Activated T-cell treated with anti-CD3 and anti-CD28 coated beads for 24 hours (primary cell): ENCODE measurements around the gene KYAT1.
"Not testable (repeated sequence)": the region's sequence is repeated elsewhere in the genome, so short reads cannot be mapped to it uniquely, and the experiment has no call there.

Source experiments
- DNase-seq: peaks from one replicate; pipeline ENCODE4 v3.0.0-alpha.2; 2020; ENCODE audit warnings: low read depth

Gene KYAT1

DNA sequence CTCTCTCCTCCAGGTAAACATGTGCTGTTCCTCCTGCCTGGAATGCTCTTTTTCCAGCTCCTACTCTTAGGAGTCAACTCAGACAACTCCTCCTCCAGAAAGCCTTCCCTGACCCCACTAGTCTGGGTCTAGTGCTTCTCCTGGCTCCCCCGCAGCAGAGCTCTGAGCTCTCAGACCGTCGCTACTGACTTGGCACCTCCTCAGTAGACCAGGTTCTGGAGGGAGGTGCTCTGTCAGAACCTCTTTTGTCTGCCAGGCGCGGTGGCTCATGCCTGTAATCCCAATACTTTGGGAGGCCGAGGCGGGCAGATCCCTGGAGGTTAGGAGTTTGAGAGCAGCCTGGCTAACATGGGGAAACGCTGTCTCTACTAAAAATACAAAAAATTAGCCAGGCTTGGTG is 3.6 kb upstream of the KYAT1 start:
- no peak for DNase-seq

DNA sequence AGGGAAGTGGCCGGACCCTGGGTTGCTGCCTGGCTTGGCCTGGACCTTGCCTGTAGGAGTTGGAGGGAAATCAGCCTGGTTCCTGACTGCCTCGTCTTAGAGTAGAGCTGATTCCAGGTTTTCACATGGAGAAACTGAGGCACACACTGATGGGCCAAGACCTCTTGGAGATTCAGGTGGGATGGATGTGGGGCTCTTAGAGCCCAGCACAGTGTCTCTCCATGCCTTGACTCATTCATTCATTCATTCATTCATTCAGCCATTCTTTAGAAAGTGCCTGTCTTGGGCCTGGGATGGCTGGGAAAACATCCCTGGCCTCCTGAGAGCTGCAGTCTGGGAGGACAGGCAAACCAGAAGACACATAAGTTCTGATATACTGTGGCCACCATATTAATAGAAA is 2.4 kb upstream of the KYAT1 start:
- DNase-seq, result no peak

DNA sequence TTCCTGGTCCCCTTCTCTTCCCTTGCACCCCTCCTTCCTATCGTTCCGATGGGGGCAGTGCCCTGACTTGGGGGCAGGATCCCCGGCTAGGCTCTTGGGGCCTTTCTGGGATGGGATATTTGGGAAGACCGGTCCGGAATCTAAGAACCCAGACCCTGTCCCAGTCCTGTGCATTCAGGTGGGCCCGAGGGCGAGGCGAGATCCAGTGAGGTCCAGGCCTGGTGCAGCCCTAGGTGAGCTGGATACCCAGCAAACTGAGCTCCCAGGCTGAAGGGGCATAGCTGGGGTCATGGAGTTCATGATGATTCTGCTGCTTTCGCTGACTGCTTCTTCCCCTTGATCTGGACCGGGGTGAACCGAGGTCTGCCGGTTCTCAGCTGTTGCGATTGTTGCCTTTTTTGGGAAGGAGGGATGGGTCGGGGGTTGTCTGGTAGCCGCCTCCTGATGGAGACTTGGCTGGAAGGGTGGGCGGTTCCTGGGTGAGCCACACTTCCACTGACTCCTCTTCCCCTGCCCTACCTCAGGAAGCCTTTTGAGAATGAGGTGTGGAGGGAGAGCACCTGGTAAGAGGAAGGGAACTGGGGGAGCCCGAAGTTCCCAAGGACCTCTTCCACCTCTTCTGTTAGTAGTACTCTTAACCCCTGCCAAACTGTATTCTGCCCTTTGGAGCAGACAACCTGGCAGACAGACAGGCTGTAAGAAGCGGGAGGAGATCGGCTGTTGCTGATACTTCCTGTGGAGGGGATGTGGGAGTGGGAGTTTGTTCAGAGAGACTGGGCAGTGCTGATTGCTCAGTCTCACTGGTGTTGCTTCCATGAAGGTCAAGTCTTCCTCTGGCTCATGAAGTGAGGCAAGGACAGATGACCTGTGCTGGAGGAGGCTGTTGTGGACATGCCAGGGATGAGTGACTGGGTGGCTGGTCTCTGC is 1.2 kb upstream of the KYAT1 start:
- DNase-seq, result no peak

DNA sequence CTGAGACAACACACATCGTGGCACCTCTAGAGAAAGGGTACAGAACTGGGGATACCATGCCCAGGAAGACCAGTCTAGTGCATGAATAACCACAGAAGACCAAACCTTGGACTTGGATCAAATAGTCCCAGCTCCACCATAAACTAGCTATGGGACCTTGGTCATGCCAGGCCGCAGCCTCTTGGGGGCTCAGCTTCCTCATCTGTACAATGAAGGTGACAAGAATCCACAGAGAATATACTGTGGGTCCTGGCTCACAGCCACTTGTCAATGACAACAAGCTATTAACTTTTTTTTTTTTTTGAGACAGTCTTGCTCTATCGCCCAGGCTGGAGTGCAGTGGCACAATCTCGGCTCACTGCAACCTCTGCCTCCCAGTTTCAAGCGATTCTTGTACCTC is 3.9 kb downstream of the KYAT1 start:
- DNase-seq, result no peak

DNA sequence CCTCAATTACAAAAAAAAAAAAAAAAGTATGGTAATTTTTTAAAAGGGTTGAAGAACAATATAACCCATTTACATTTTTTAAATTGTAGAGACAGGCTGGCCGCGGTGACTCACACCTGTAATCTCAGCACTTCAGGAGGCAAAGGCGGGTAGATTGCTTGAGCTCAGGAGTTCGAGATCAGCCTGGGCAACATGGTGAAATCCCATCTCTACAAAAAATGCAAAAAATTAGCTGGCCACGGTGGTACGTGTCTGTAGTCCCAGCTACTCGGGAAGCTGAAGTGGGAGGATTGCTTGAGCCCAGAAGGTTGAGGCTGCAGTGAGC is 10.8 kb downstream of the KYAT1 start:
- DNase-seq, result not testable (repeated sequence)

DNA sequence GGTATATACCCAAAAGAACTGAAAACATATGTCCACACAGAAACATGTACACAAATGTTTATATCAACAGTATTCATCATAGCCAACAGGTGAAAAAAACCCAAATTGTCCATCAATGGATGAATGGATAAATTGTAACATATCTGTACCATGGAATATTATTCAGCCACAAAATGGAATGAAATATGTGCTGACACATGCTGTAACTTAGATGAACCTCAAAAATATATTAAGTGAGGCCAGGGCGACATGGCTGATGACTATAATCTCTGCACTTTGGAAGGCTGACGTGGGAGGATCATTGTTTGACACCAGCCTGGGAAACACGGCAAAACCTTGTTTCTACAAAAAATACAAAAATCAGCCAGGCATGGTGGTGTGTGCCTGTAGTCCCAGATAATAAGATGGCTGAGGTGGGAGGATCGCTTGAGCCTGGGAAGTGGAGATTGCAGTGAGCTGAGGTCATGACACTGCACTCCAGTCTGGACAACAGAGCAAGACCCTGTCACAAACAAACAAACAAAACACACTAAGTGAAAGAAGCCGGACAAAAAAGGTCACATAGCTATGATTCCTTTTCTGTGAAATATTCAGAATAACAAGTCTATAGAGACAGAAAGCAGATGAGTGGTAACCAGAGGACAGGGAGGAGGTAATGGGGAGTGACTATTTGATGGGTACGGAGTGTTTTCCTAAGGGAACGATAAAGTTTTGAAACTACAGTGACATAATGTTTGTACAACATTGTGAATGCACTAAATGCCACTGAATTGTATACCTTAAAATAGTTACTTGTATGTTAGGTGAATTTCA is 11.4 kb downstream of the KYAT1 start:
- DNase-seq, result no peak

DNA sequence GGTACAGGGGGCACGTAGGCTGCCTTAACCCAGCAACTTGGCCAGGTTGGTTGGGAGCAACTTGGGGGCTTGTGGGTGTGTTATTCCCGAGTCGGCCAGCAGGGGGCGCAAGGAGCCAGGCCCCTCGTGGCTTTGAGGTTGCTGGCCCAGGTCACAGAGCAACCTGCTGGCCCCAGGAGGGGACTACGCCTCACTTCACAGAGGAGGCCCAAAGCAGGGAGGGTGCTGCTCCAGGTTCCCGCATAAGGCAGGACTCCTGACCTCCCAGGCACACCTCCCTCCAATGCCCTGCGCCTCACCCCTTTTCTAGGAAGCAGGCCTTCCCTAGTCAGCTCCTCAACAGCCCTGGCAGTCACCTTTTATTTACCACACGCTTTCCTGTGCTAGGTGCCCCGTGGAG is 18.1 kb downstream of the KYAT1 start:
- DNase-seq, result peak; percentile 75

DNA sequence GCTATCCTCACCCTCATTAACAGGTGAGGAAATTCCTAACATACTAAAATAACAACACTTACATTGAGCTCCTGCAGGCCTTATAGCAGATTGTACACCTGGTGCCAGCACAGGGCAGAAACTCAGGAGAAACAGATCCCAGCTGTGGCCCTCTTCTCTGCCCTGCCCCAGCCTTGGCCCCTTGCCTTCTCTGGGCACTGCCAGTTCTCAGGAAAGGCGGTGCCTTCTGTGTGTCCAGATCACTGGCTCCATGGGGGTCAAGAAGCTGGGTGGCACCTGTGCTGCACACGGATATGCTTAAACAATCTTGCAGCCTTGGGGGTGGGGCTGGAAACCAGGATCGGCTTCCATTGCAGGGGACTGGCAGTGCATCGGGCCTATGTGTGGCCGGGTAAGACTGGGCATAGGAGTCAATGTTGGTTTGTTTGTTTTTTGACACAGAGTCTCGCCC is 19.3 kb downstream of the KYAT1 start:
- no peak for DNase-seq

DNA sequence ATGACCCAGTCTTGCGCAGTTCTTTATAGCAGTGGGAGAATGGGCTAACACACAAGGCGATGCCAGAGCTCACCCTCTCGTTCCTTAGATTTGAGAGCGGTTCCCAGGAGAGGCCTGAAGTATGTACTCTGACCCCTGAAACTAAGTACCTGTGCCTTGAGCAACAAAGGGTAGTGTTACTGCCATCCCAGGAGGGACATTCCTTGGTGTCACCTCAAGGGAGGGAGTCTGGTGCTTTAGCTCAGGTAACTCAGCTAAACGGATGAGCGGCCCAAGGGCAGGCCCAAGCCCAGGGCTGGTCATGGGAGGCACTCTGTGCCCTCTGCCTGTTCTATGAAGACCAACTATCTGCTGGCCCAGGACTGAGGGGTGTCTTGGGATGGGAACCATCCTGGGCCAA is 20.2 kb downstream of the KYAT1 start:
- DNase-seq, result no peak

DNA sequence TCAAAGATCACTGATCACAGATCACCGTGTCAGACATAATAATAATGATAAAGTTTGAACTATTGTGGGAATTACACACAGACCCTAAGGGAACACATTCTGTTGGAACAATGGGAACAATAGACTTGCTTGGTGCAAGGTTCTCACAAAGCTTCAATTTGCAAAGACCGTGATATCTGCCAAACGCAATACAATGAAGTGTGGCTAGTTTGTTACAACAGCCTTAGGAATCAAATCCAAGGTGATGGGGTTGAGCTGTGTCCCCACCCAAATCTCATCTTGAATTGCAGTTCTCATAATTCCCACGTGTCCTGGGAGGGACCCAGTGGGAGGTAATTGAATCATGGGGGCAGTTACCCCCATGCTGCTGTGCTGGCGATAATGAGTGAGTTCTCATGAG is 20.8 kb downstream of the KYAT1 start:
- DNase-seq, result no peak

DNA sequence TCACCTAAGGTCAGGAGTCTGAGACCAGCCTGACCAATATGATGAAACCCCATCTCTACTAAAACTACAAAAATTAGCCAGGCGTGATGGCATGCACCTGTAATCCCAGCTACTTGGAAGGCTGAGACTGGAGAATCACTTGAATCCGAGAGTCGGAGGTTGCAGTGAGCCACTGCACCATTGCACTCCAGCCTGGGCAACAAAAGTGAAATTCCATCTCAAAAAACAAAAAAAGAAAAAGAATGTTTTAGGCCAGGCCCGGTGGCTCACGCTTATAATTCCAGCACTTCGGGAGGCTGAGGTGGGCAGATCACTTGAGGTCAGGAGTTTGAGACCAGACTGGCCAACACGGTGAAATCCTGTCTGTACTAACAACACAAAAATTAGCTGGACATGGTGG is 23.3 kb downstream of the KYAT1 start:
- DNase-seq, result not testable (repeated sequence)

DNA sequence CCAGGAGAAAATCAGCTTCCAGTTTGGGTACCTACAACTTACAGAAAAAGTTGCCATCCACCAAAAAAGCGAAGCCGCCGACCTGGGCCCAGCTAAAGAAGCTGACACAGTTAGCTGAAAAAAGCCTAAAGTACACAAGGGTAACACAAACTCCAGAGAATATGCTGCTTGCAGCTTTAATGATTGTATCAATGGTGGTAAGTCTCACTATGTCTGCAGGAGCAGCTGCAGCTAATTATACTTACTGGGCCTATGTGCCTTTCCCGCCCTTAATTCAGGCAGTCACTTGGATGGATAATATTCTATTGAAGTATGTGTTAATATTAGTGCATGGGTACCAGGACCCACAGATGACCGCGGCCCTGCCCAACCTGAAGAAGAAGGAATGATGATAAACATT is 27.3 kb downstream of the KYAT1 start:
- DNase-seq, result not testable (repeated sequence)

DNA sequence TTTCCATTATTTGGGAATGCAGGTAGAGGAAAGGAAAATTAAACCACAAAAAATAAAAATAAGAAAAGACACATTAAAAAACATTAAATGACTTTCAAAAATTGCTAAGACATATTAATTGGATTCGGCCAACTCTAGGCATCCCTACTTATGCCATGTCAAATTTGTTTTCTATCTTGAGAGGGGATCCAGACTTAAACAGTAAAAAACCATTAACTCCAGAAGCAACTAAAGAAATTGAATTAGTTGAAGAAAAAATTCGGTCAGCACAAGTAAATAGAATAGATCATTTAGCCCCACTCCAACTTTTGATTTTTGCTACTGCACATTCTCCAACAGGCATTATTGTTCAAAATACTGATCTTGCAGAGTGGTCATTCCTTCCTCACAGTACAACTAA is 29.1 kb downstream of the KYAT1 start:
- not testable (repeated sequence) for DNase-seq

DNA sequence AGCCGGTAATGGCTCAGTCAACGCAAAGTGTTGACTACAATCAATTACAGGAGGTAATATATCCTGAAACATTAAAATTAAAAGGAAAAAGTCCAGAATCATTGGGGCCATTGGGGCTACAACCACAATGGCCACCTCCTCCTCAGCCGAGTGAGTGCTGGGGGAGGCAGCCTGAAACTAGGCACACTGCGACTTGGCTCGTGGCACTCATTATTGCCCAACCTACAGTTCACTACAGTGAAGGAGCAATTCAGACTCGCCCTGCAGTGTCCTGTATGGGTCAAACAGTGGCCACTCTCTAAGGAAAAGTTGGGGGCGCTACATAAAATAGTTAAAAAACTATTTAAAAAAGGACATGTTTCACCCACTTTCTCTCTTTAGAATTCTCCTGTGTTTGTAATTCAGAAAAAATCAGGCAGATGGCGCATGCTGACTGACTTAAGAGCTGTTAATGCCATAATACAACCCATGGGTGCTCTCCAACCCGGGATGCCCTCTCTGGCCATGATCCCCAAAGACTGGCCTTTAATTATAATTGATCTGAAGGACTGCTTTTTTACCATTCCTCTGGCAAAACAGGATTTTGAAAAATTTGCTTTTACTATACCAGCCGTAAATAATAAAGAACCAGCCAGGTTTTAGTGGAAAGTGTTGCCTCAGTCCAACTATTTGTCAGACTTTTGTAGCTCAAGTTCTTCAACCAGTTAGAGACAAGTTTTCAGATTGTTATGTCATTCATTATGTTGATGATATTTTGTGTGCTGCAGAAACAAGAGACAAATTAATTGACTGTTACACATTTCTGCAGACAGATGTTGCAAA is 29.8 kb downstream of the KYAT1 start:
- DNase-seq, result not testable (repeated sequence)

DNA sequence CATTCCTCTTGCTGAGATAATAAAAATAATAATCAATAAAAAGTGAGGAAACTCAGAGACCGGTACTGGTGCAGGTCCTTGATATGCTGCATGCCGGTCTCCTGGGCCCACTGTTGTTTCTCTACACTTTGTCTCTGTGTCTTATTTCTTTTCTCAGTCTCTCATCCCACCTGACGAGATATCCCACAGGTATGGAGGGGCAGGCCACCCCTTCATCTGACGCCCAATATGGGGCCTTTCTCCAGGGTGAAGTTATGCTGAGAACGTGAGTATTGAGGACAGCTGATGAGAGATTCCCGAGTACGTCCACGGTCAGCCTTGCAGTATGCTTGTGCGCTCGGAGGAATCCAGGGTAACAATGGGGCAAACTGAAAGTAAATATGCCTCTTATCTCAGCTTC is 30.7 kb downstream of the KYAT1 start:
- DNase-seq, result not testable (repeated sequence)

DNA sequence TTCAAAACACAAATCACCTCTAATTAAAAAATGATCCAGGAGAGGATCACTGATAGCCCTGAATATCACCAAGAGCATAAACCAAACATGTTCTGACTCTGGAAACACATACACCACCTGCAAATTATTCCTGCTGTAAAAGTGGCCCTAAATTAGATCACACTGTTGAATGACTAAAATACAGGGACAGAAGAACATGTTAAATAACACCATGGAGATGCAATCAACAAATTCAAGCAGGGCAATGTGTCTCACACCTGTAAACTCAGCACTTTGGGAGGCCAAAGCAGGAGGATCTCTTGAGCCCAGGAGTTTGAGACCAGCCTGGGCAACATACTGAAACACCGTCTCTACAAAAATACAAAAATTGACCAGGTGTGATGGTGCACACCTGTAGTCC is 33.9 kb downstream of the KYAT1 start:
- DNase-seq, result no peak

DNA sequence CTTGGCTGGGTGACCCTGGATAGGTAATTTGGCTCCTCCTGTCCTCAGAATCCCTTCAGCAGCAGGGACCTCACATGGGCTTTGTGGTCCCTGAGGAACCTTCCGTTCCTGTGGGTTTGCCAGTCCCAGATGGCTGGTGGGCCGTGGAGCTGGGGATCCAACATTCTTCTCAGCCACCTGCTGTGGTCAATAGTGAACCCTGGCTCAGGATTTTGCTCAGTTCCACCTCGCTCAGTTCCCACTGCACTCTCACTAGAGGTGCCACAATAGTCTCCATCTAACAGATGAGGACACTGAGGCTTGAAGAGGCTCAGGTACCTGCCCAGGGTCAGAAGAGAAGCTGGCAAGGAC is 35.1 kb downstream of the KYAT1 start:
- DNase-seq, result no peak

DNA sequence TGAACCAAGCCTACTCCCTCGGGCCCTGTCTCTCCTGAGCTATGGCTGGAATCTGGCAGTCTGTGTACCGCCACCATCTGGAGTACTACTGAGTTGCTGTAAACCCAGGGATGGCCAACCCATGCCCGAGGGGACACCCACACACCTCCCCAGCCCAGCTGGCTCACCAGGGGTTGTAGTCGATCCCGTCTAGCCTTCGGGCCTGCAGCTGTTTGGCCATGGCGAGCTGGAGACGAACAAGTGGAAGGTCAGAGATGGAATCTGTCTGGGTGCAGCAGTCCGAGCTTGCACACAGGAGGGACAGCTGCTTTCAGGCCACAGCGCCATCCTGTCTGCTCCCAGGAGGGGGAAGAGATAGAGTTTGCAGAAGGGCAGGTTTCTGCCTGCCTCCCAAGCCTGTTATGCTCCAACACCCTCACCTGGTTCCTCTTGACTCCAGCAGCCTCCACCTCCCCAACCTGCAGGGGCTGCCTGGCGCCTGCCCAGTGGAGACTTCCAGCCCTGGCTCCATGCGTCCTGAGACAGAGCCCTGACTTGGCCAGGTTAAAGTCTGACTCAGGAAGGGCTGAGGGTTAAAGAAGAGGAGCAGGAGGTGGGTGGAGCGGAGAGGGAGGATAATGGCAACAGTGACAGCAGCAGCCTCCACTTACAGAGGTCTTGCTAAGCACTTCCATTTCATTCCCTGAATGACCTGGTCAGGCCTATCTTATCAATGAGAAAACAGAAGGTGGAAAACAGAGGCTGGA is 36.4 kb downstream of the KYAT1 start:
- DNase-seq, result no peak

DNA sequence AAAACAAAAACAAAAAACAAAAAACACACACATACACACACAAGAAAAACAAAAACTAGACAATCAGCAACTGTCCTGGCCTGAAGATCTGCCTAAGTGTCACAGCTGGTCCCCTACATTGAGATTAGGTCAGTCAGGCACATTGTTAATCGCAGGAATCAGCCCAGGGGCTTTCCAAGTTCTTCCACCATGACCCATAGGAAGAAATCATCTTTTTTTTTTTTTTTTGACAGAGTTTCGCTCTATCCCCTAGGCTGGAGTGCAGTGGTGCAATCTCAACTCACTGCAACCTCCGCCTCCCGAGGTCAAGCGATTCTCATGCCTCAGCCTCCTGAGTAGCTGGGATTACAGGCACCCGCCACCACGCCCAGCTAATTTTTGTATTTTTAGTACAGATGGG is 38.6 kb downstream of the KYAT1 start:
- not testable (repeated sequence) for DNase-seq

DNA sequence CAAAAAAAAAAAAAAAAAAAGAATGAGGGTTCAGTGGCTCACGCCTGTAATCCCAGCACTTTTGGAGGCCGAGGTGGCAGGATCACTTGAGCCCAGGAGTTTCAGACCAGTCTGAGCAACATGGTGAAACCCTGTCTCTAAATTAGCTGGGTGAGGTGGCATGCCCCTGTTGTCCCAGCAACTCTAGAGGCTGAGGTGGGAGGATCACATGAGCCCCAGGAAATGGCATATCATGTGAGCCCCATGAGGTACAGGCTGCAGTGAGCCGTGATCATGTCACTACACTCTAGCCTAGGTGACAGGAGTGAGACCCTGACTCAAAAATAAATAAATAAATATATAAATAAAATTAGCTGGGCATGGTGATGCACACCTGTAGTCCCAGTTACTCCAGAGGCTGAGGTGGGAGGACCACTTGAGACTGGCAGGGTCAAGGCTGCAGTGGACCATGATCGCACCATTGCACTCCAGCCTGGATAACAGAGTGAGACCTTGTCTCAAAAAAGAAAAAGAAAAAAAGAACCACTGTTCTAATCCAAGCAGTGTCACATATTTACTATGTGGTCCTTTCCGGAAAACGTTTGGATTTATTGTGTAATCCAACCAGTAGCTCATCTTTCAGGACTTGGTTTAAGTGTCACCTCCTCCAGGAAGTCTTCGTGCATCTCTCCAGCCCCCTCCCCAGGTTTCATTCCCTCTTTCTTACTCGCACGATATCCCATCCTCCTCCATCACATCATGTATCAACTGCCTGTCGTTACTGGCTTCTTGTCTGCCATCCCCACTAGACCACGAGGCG is 39.9 kb downstream of the KYAT1 start:
- DNase-seq, result no peak

DNA sequence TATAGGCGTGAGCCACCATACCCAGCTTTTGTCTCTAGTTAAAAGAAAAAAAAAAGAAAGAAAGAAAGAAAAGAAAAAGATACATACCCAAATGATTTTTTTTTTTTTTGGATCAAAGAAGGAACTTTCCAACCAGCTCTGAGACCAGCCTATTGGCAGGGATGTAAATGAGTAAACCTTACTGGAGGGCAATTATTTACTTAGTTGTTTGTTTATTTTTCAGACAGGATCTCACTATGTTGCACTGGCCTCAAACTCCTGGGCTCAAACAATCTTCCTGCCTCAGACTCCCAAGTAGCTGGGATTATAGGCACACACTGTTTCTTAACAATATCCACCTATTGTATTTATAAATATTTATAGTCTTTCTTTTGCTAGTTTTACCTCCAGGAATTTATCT is 41.2 kb downstream of the KYAT1 start:
- DNase-seq, result no peak
